Ovary (tissue), 9 donors: ENCODE results near the gene ANO1. TPM values are rescaled to one million over a fixed set of nuclear protein-coding genes. Genes with fewer than 3 reads are reported as not detected.

Source experiments
- DNase-seq, 5 donors: peaks; one replicate each; pipeline ENCODE4 v3.0.0-alpha.2; 2019 to 2020
- H3K27ac ChIP-seq, 2 donors: fragments of 200-600 bp; one replicate each; pipeline versions ENCODE4 v1.5.1 to v1.8.0; 2019 to 2022
- H3K27me3 ChIP-seq: fragments of 200-600 bp; one replicate; pipeline ENCODE4 v1.8.0; 2022
- H3K36me3 ChIP-seq: fragments of 200-600 bp; sonication (generic); one replicate; pipeline ENCODE4 v1.5.1; 2019
- H3K4me1 ChIP-seq: one replicate; pipeline ENCODE4 v1.8.1; 2013; ENCODE audit warnings: mild to moderate bottlenecking, moderate library complexity; ENCODE audit not compliant: insufficient read depth
- H3K4me3 ChIP-seq: fragments of 200-600 bp; sonication (generic); one replicate; pipeline ENCODE4 v1.5.1; 2017
- H3K9me3 ChIP-seq, 2 donors: fragments of 200-600 bp in 1 of 2; sonication (generic) in 1 of 2; one replicate each; pipeline versions ENCODE4 v1.5.1 to v1.8.1; 2013 to 2019; ENCODE audit warnings: mild to moderate bottlenecking in 1 of 2, moderate library complexity in 1 of 2
- CTCF ChIP-seq, 3 donors: fragments of 450-650 bp in 2 of 3; fragments of 200-600 bp in 1 of 3; IDR thresholded peaks; one replicate each; pipeline versions ENCODE4 v1.5.1 to v1.8.0; 2016 to 2022; ENCODE audit warnings: antibody characterized with exemption in 3 of 3, mild to moderate bottlenecking in 1 of 3
- EP300 ChIP-seq: sonication (generic); formaldehyde crosslinking; IDR thresholded peaks from one replicate; pipeline ENCODE4 v1.6.1; 2017; ENCODE audit warnings: antibody characterized with exemption
- POLR2A ChIP-seq: fragments of 450-650 bp; IDR thresholded peaks from one replicate; pipeline ENCODE4 v1.6.1; 2017; ENCODE audit warnings: antibody characterized with exemption, mild to moderate bottlenecking, moderate library complexity
- WGBS, 3 donors: extraction: QIAGEN DNeasy Blood & Tissue Kit in 1 of 3; methylation state at CpG; one replicate each; pipeline versions ENCODE4 v1.1.5 to v1.1.7; 2013 to 2017; 5-methylcytosine and 5-hydroxymethylcytosine counted together
- intact Hi-C, 4 donors: fragments of 100-400 bp; cut with DNase I; formaldehyde crosslinking; loops; one replicate each; pipeline versions ENCODE4 v1.11.0 to v1.15.1; 2022 to 2023
- polyA plus RNA-seq, 2 donors: library from polyadenylated mRNA; stranded (reverse); fragments of 200-250 nt in 1 of 2; fragments of 350-450 nt in 1 of 2; fragmentation: Illumina TruSeq in 1 of 2; extraction: RNeasy Lipid Tissue Mini Kit (QIAGEN cat#74804) in 1 of 2; gene quantifications; one replicate each; pipeline ENCODE4 v1.2.3, GENCODE V29; 2013 to 2014
- total RNA-seq, 7 donors: library from RNA; depleted of rRNA in 2 of 7; stranded (reverse); fragments of >200 nt in 2 of 7; fragmentation: NEBNext Ultra II Directional in 3 of 7; extraction: Animal tissue kit (Norgen Biotek cat#: 25700) in 3 of 7; gene quantifications; one replicate each; pipeline versions ENCODE4 v1.1.0 to v1.2.4, GENCODE V29; 2016 to 2023
- donor health status: DM: no; HTN: no; CAD: no; lungs with moderate emphysema.
- donor health status: DM: no; HTN: no; CAD: no.
- donor health status: Bipolar disorder and iron deficiency.
- donor health status: DM: yes; HTN: yes; CAD: no.
- donor health status: DM: no; HTN: no; CAD: no.
- donor health status: DM: yes; HTN: yes; CAD: no.

ANO1 gene
- total and polyA plus RNA-seq, 9 donors = 1.7 to 59.1 (median 8.6) TPM

GRCh38 chr11:70137383-70137782 lies 59.3 kb downstream of the ANO1 start:
- TF ChIP-seq EP300 = no peak
- TF ChIP-seq CTCF (IDR thresholded peaks at IDR 0.05) = no peak
- no peak for TF ChIP-seq POLR2A
- WGBS, 3 donors = 90 to 94% (median 90%) methylated on average over 3 to 12 of the region's 12 CpGs
- DNase-seq = no peak
- Histone ChIP-seq H3K27me3 (no peaks in the 10 kb centered on the region), H3K9me3 (no peaks in the 10 kb centered on the region), H3K27ac (no peak overlapping the region), H3K4me3 (no peak overlapping the region), H3K4me1 (peaks cover 2% of the 10 kb centered on the region), H3K36me3 (no peaks in the 10 kb centered on the region)
- intact Hi-C loops = no loop called here

GRCh38 chr11:70138403-70138802 lies 60.3 kb downstream of the ANO1 start:
- intact Hi-C loops = no loop called here
- H3K36me3 ChIP-seq = no peaks in the 10 kb centered on the region
- no peak overlapping the region for H3K4me3 ChIP-seq
- no peak overlapping the region for H3K27ac ChIP-seq
- no peaks in the 10 kb centered on the region for H3K9me3 ChIP-seq
- H3K27me3 ChIP-seq = no peaks in the 10 kb centered on the region
- no peak for TF ChIP-seq CTCF (IDR thresholded peaks at IDR 0.05)
- TF ChIP-seq EP300 = no peak
- no peak for TF ChIP-seq POLR2A
- DNase-seq = no peak
- WGBS, 3 donors = 89% methylated on average over 9 of the region's 9 CpGs
- peaks cover 2% of the 10 kb centered on the region for H3K4me1 ChIP-seq

GRCh38 chr11:70139785-70140410 lies 61.8 kb downstream of the ANO1 start:
- intact Hi-C loops = no loop called here
- WGBS, 3 donors = 92 to 95% (median 94%) methylated on average over 15 of the region's 15 CpGs
- no peak for DNase-seq

GRCh38 chr11:70140711-70141485 lies 62.8 kb downstream of the ANO1 start:
- intact Hi-C loops = no loop called here
- no peak overlapping the region for H3K27ac ChIP-seq
- TF ChIP-seq POLR2A (no peak), EP300 (no peak), CTCF (IDR thresholded peaks at IDR 0.05) (no peak)
- H3K9me3 ChIP-seq = no peaks in the 10 kb centered on the region
- no peaks in the 10 kb centered on the region for H3K4me1 ChIP-seq
- no peaks in the 10 kb centered on the region for H3K27me3 ChIP-seq
- no peak overlapping the region for H3K4me3 ChIP-seq
- DNase-seq = no peak
- no peaks in the 10 kb centered on the region for H3K36me3 ChIP-seq
- WGBS, 3 donors = 38 to 53% (median 48%) methylated on average over 24 of the region's 24 CpGs

More at GRCh38 chr11:70139785-70140410, 61.8 kb downstream of the ANO1 start:
- Histone ChIP-seq H3K36me3 (no peaks in the 10 kb centered on the region), H3K27ac (no peak overlapping the region), H3K4me1 (peaks cover 2% of the 10 kb centered on the region), H3K4me3 (no peak overlapping the region), H3K9me3 (no peaks in the 10 kb centered on the region), H3K27me3 (no peaks in the 10 kb centered on the region)
- TF ChIP-seq POLR2A = no peak
- no peak for TF ChIP-seq EP300
- TF ChIP-seq CTCF (IDR thresholded peaks at IDR 0.05) = no peak
